Thoracic aorta (tissue), 2 donors: ENCODE measurements around the gene PRICKLE1. TPM values are rescaled to one million over a fixed set of nuclear protein-coding genes. Genes with fewer than 3 reads are reported as not detected.

Experiments used
- ATAC-seq: fragments of 150-250 bp; one replicate; pipeline ENCODE4 v1.8.0; 2017; ENCODE audit warnings: low read depth; ENCODE audit not compliant: insufficient number of reproducible peaks, low FRiP score
- DNase-seq: peaks from one replicate; pipeline ENCODE4 v3.0.0-alpha.2; 2020; ENCODE audit warnings: low spot score
- H3K27ac ChIP-seq, 2 donors: fragments of 200-600 bp; sonication (generic); 1 replicate in 1 of 2; 2 replicates in 1 of 2; pipeline ENCODE4 v1.5.1; 2016; ENCODE audit warnings: mild to moderate bottlenecking in 2 of 2, moderate library complexity in 2 of 2
- H3K27me3 ChIP-seq: fragments of 200-600 bp; sonication (generic); replicated peaks from 2 replicates; pipeline ENCODE4 v1.6.0; 2016; ENCODE audit warnings: mild to moderate bottlenecking; ENCODE audit not compliant: insufficient read depth
- H3K36me3 ChIP-seq: fragments of 200-600 bp; sonication (generic); one replicate; pipeline ENCODE4 v1.5.1; 2016
- H3K4me1 ChIP-seq, 2 donors: fragments of 200-600 bp; sonication (generic); 1 replicate in 1 of 2; 2 replicates in 1 of 2; pipeline versions ENCODE4 v1.5.1 to v1.6.0; 2016; ENCODE audit warnings: low read depth in 2 of 2, mild to moderate bottlenecking in 1 of 2; ENCODE audit not compliant: control insufficient read depth in 1 of 2
- H3K4me3 ChIP-seq: fragments of 200-600 bp; sonication (generic); 2 replicates; pipeline ENCODE4 v1.5.1; 2016; ENCODE audit warnings: mild to moderate bottlenecking
- H3K9me3 ChIP-seq: fragments of 200-600 bp; sonication (generic); 2 replicates; pipeline ENCODE4 v1.5.1; 2016
- total RNA-seq, 2 donors: library from RNA; depleted of rRNA; stranded (reverse); fragments of >200 nt; gene quantifications; one replicate each; pipeline versions ENCODE4 v1.1.0 to v1.2.3, GENCODE V29; 2016
- TF ChIP-seq, protein P1 (sequence below): fragments of 200-600 bp; sonication (generic); IDR thresholded peaks from one replicate; pipeline ENCODE4 v1.5.1; 2019; ENCODE audit warnings: antibody characterized with exemption

Gene PRICKLE1
- total RNA-seq, 2 donors from 2014 or later: 3.9 to 11.5 TPM

GRCh38 chr12:42631513-42631912, 42.0 kb upstream of the PRICKLE1 start:
- no peaks in the 10 kb centered on the region for H3K36me3 ChIP-seq
- ATAC-seq: no peak
- H3K4me1 ChIP-seq: peaks cover 4 to 6% of the 10 kb centered on the region in 2 donors
- H3K4me3 ChIP-seq: no peak overlapping the region
- H3K27ac ChIP-seq: no peak overlapping the region
- H3K27me3 ChIP-seq: no peaks in the 10 kb centered on the region
- H3K9me3 ChIP-seq: no peaks in the 10 kb centered on the region
- DNase-seq: no peak
- TF ChIP-seq, protein P1, sequence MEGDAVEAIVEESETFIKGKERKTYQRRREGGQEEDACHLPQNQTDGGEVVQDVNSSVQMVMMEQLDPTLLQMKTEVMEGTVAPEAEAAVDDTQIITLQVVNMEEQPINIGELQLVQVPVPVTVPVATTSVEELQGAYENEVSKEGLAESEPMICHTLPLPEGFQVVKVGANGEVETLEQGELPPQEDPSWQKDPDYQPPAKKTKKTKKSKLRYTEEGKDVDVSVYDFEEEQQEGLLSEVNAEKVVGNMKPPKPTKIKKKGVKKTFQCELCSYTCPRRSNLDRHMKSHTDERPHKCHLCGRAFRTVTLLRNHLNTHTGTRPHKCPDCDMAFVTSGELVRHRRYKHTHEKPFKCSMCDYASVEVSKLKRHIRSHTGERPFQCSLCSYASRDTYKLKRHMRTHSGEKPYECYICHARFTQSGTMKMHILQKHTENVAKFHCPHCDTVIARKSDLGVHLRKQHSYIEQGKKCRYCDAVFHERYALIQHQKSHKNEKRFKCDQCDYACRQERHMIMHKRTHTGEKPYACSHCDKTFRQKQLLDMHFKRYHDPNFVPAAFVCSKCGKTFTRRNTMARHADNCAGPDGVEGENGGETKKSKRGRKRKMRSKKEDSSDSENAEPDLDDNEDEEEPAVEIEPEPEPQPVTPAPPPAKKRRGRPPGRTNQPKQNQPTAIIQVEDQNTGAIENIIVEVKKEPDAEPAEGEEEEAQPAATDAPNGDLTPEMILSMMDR: no peak

GRCh38 chr12:42630314-42630713, 40.8 kb upstream of the PRICKLE1 start:
- Histone ChIP-seq H3K27me3 (no peaks in the 10 kb centered on the region), H3K27ac (no peak overlapping the region), H3K4me1 (peaks cover 0 to 4% of the 10 kb centered on the region in 2 donors), H3K9me3 (no peaks in the 10 kb centered on the region), H3K36me3 (no peaks in the 10 kb centered on the region), H3K4me3 (no peak overlapping the region)
- DNase-seq (no peak), ATAC-seq (no peak)
- TF ChIP-seq, protein P1: no peak

DNA sequence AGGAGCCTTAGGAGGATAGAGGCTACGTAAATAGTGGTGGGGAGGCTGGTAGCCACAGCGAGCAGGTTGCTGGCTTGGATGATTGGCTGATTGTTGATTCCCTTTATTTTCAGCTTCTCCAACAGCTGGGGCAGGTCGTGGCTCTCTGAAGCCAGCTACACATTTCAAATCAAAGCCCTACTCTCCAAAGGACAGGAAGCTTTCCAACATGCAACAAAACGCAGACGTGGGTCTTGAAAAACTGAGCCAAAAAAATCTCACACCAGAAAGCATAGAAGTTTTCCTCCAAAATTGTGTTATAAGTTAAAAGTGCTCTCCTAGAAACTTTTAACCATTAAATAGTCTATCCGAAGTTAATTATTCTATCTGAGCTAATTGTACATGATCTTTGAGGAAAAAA, 37.6 kb upstream of the PRICKLE1 start:
- TF ChIP-seq, protein P1: no peak
- ATAC-seq: no peak
- no peaks in the 10 kb centered on the region for H3K27me3 ChIP-seq
- H3K4me3 ChIP-seq: no peak overlapping the region
- no peak for DNase-seq
- no peaks in the 10 kb centered on the region for H3K36me3 ChIP-seq
- H3K4me1 ChIP-seq: peaks cover 0 to 2% of the 10 kb centered on the region in 2 donors
- H3K9me3 ChIP-seq: no peaks in the 10 kb centered on the region
- no peak overlapping the region for H3K27ac ChIP-seq

DNA sequence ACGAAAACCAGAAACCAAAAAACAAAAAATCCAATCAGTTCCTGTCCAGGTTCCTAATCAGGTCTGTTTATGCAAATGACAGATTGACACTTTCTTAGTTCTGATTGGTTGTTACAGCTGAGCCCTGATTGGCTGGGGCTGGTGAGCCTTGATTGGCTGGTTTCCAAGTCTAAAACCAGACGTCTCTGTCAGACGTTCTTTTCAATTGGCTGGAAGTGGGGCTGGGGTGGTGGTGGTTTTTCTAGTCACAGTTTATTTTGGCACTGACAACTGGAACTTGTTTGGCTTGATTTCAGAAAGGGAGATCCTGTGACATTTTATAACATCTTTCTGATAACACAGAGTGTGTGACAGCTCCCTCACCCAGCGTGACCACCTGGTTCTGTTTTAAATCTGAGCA, 36.1 kb upstream of the PRICKLE1 start:
- H3K36me3 ChIP-seq: no peaks in the 10 kb centered on the region
- no peak for ATAC-seq
- no peaks in the 10 kb centered on the region for H3K4me1 ChIP-seq
- H3K9me3 ChIP-seq: no peaks in the 10 kb centered on the region
- H3K27me3 ChIP-seq: no peaks in the 10 kb centered on the region
- H3K27ac ChIP-seq: no peak overlapping the region
- no peak for DNase-seq
- TF ChIP-seq, protein P1: no peak
- no peak overlapping the region for H3K4me3 ChIP-seq

DNA sequence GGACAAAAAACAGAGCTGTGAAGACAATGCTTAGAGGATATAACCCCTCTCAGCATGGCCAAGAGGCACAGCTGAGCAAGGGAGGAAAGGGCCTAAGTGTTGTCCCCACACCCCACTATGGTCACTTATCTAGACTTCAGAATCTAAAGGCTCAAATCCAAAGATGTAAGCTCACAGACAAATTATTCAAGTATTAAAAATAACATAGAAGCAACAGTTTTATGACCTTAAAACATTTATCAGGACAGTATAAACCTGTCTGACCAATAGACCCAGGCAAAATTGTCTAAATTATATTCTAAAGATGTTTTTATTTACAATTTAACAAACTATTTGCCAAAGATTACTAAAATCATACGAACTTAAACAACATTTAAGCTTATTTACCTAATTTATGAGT, 28.1 kb upstream of the PRICKLE1 start:
- Histone ChIP-seq H3K27ac (no peak overlapping the region), H3K4me1 (no peaks in the 10 kb centered on the region), H3K27me3 (no peaks in the 10 kb centered on the region), H3K4me3 (no peak overlapping the region), H3K36me3 (no peaks in the 10 kb centered on the region), H3K9me3 (peaks cover 13% of the 10 kb centered on the region)
- DNase-seq (no peak), ATAC-seq (no peak)
- TF ChIP-seq, protein P1: no peak
